Smooth muscle cell (in vitro differentiated cells): ENCODE results near the gene SCCPDH. TPM values are rescaled to one million over a fixed set of nuclear protein-coding genes. Genes with fewer than 3 reads are reported as not detected.

Source experiments
- DNase-seq: peaks from one replicate; lab custom pipeline; 2025; ENCODE audit not compliant: unreplicated experiment; lab: John Stamatoyannopoulos, UW
- H2AFZ ChIP-seq: fragments of 200-600 bp; sonication (generic); 2 replicates; pipeline ENCODE4 v1.6.0; 2016; ENCODE audit warnings: antibody characterized with exemption, low read depth, mild to moderate bottlenecking
- H3F3A ChIP-seq: fragments of 200-600 bp; sonication (generic); 2 replicates; pipeline ENCODE4 v1.6.0; 2017; ENCODE audit warnings: antibody characterized with exemption, low read depth
- H3K27ac ChIP-seq: fragments of 200-600 bp; sonication (generic); 2 replicates; pipeline ENCODE4 v1.5.1; 2016; ENCODE audit warnings: low read depth, mild to moderate bottlenecking
- H3K27me3 ChIP-seq: fragments of 200-600 bp; sonication (generic); 2 replicates; pipeline ENCODE4 v1.6.1; 2016; ENCODE audit warnings: low read depth, mild to moderate bottlenecking
- H3K36me3 ChIP-seq: fragments of 200-600 bp; sonication (generic); 2 replicates; pipeline ENCODE4 v1.5.1; 2016; ENCODE audit warnings: low read depth
- H3K4me1 ChIP-seq: fragments of 200-600 bp; sonication (generic); 2 replicates; pipeline ENCODE4 v1.5.1; 2016; ENCODE audit warnings: low read depth
- H3K4me2 ChIP-seq: fragments of 200-600 bp; sonication (generic); 2 replicates; pipeline ENCODE4 v1.6.0; 2016; ENCODE audit warnings: mild to moderate bottlenecking
- H3K4me3 ChIP-seq: fragments of 200-600 bp; sonication (generic); 2 replicates; pipeline ENCODE4 v1.5.1; 2016; ENCODE audit warnings: mild to moderate bottlenecking
- H3K79me2 ChIP-seq: fragments of 200-600 bp; sonication (generic); 2 replicates; pipeline ENCODE4 v1.6.0; 2016; ENCODE audit warnings: low read depth, mild to moderate bottlenecking
- H3K9ac ChIP-seq: fragments of 200-600 bp; sonication (generic); 2 replicates; pipeline ENCODE4 v1.6.0; 2016; ENCODE audit warnings: low read depth
- H3K9me3 ChIP-seq: fragments of 200-600 bp; sonication (generic); replicated peaks from 2 replicates; pipeline ENCODE4 v1.5.1; 2016; ENCODE audit warnings: low read depth
- H4K20me1 ChIP-seq: fragments of 200-600 bp; sonication (generic); 2 replicates; pipeline ENCODE4 v1.6.0; 2016; ENCODE audit warnings: low read depth
- CTCF ChIP-seq: fragments of 200-600 bp; sonication (generic); IDR thresholded peaks from 2 replicates; pipeline ENCODE4 v1.5.1; 2017; ENCODE audit warnings: borderline replicate concordance, mild to moderate bottlenecking, antibody characterized with exemption; ENCODE audit not compliant: insufficient read depth, poor library complexity, severe bottlenecking
- WGBS: methylation state at CpG from one replicate; pipeline ENCODE4 v1.1.7; 2016; ENCODE audit warnings: low lambda C conversion rate; 5-methylcytosine and 5-hydroxymethylcytosine counted together
- polyA plus RNA-seq: library from polyadenylated mRNA; unstranded; fragments of >200 nt; fragmentation: Nextera tagmentation; extraction: Ambion mirVana; gene quantifications from 2 replicates; pipeline ENCODE4 v1.2.1, GENCODE V29; 2016
- total RNA-seq: library from RNA; depleted of rRNA; stranded (reverse); fragments of >200 nt; gene quantifications from 2 replicates; pipeline ENCODE4 v1.2.3, GENCODE V29; 2014

Gene SCCPDH
- total and polyA plus RNA-seq, 2 experiments from 2014 or later: 19.6 to 27.0 TPM

GRCh38 chr1:246755419-246755818 lies 31.2 kb downstream of the SCCPDH start:
- H2AFZ ChIP-seq: no peak overlapping the region
- H3K36me3 ChIP-seq: no peaks in the 10 kb centered on the region
- H3K4me2 ChIP-seq: no peak overlapping the region
- H3K79me2 ChIP-seq: no peaks in the 10 kb centered on the region
- H3K27me3 ChIP-seq: no peaks in the 10 kb centered on the region
- no peak for TF ChIP-seq CTCF
- no peaks in the 10 kb centered on the region for H3K9me3 ChIP-seq
- H3K4me1 ChIP-seq: no peaks in the 10 kb centered on the region
- no peak overlapping the region for H3K27ac ChIP-seq
- H3K4me3 ChIP-seq: no peak overlapping the region
- DNase-seq: no peak
- H4K20me1 ChIP-seq: no peaks in the 10 kb centered on the region
- no peaks in the 10 kb centered on the region for H3F3A ChIP-seq
- no peak overlapping the region for H3K9ac ChIP-seq
- WGBS: 95% methylated on average over 8 of the region's 8 CpGs

- Histone ChIP-seq H3F3A (no peaks in the 10 kb centered on the region), H3K4me1 (no peaks in the 10 kb centered on the region), H3K79me2 (no peaks in the 10 kb centered on the region), H3K9me3 (no peaks in the 10 kb centered on the region), H3K27me3 (no peaks in the 10 kb centered on the region), H4K20me1 (no peaks in the 10 kb centered on the region), H3K9ac (no peak overlapping the region), H3K4me3 (no peak overlapping the region), H3K36me3 (no peaks in the 10 kb centered on the region), H3K27ac (no peak overlapping the region), H3K4me2 (no peak overlapping the region), H2AFZ (no peak overlapping the region)
- DNase-seq: no peak
- no peak for TF ChIP-seq CTCF
- WGBS: 82% methylated on average over 14 of the region's 14 CpGs
These were observed 36.5 kb downstream of the SCCPDH start for GRCh38 chr1:246760422-246761347.

GRCh38 chr1:246761396-246761795 lies 37.2 kb downstream of the SCCPDH start:
- 95% methylated on average over 7 of the region's 7 CpGs for WGBS
- Histone ChIP-seq H3K9ac (no peak overlapping the region), H3K27ac (no peak overlapping the region), H3K4me3 (no peak overlapping the region), H3K36me3 (no peaks in the 10 kb centered on the region), H3K79me2 (no peaks in the 10 kb centered on the region), H3K9me3 (no peaks in the 10 kb centered on the region), H2AFZ (no peak overlapping the region), H3K27me3 (no peaks in the 10 kb centered on the region), H3K4me2 (no peak overlapping the region), H3F3A (no peaks in the 10 kb centered on the region), H3K4me1 (no peaks in the 10 kb centered on the region), H4K20me1 (no peaks in the 10 kb centered on the region)
- TF ChIP-seq CTCF: no peak
- DNase-seq: no peak
